ENCODE data around the gene MEIOC.

Gene MEIOC

DNA sequence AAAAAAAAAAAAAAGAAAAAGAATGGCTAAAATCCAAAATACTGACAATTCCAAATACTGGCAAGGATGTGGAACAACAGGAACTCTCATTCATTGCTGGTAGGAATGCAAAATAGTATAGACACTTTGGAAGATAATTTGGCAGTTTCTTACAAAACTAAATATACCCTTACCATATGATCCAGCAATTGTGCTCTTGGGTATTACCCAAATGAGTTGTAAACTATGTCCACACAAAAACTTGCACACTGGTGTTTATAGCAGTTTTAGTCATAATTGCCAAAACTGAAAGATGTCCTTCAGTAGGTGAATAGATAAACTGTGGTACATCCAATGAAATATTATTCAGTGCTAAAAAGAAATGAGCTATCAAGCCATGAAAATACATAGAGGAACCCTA, 8.5 kb upstream of the MEIOC start:
- TF ChIP-seq, protein P1, sequence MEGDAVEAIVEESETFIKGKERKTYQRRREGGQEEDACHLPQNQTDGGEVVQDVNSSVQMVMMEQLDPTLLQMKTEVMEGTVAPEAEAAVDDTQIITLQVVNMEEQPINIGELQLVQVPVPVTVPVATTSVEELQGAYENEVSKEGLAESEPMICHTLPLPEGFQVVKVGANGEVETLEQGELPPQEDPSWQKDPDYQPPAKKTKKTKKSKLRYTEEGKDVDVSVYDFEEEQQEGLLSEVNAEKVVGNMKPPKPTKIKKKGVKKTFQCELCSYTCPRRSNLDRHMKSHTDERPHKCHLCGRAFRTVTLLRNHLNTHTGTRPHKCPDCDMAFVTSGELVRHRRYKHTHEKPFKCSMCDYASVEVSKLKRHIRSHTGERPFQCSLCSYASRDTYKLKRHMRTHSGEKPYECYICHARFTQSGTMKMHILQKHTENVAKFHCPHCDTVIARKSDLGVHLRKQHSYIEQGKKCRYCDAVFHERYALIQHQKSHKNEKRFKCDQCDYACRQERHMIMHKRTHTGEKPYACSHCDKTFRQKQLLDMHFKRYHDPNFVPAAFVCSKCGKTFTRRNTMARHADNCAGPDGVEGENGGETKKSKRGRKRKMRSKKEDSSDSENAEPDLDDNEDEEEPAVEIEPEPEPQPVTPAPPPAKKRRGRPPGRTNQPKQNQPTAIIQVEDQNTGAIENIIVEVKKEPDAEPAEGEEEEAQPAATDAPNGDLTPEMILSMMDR (IDR thresholded peaks at IDR 0.05; ENCODE audit: control insufficient read depth, extremely low read depth, insufficient read depth) = no peak
- no peak for DNase-seq (ENCODE audit: low read depth)
- no peak overlapping the region for H3K4me3 ChIP-seq (ENCODE audit: low read depth, low read length)

DNA sequence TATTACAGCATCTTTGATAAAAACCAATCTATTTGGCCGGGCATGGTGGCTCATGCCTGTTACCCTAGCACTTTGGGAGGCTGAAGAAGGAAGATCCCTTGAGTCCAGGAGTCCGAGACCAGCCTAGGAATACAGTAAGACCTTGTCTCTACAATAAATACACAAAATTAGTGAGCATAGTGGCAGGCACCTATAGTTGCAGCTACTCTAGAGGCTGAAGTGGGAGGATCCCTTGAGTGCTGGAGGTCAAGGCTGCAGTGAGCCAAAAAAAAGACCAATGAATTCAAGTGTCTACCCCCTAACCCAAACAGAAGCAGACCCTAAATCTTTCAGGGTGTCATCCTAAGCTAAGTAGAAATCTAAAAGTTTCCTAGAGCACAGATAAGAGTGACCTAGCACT, 7.3 kb upstream of the MEIOC start:
- no peak for DNase-seq (ENCODE audit: low read depth)
- TF ChIP-seq, protein P1 (IDR thresholded peaks at IDR 0.05; ENCODE audit: control insufficient read depth, extremely low read depth, insufficient read depth) = no peak

DNA sequence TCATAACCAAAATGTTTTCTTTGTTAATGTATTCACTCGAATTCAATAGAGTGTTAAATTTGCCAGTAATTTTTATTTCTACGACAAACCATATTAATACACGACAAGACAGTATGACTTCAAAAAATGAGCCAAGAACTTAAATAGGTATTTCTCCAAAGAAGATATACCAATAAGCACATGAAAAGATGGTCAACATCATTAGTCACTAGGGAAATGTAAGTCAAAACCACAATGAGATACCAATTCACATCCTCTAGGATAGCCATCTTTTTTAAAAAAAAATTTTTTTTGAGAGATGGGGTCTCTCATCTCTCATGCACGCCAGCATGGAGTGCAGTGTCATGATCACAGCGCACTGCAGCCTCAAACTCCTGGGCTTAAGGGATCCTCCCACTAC, 5.0 kb upstream of the MEIOC start:
- TF ChIP-seq, protein P1 (IDR thresholded peaks at IDR 0.05; ENCODE audit: control insufficient read depth, extremely low read depth, insufficient read depth) = no peak
- DNase-seq (ENCODE audit: low read depth) = no peak

More for the DNA sequence above, 7.3 kb upstream of the MEIOC start:
- H3K4me3 ChIP-seq (ENCODE audit: low read depth, low read length) = no peak overlapping the region

DNA sequence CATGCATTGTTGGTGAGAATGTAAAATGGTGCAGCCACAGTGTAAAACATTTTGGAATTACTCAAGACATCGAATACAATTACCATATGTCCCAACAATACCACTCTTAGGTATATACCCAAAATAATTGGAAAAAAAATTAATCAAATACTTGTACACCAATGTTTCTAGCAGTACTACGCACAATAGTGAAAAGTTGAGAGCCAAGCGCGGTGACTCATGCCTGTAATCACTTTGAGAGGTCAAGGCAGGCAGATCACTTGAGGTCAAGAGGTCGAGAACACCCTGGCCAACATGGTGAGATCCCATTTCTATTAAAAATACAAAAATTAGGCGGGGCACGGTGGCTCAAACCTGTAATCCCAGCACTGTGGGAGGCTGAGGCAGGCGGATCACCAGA, 3.5 kb upstream of the MEIOC start:
- no peak overlapping the region for H3K4me3 ChIP-seq (ENCODE audit: low read depth, low read length)
- TF ChIP-seq, protein P1 (IDR thresholded peaks at IDR 0.05; ENCODE audit: control insufficient read depth, extremely low read depth, insufficient read depth) = no peak
- no peak for DNase-seq (ENCODE audit: low read depth)

More for the DNA sequence above, 5.0 kb upstream of the MEIOC start:
- no peak overlapping the region for H3K4me3 ChIP-seq (ENCODE audit: low read depth, low read length)

DNA sequence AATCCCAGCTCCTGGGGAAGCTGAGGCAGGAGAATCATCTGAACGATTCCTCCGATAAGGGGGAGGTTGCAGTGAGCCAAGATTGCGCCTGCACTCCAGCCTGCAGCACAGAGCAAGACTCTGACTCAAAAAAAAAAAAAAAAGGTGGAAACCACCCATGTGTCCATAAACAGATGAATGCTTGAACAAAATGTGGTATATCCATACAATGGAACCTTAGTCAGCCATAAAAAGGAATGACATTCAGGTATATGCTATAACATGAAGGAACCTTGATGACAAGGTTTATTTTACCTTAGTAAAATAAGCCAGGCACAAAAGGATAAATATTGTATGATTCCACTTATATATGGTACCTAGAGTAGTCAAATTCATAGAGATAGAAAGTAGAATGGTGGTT, 2.9 kb upstream of the MEIOC start:
- TF ChIP-seq, protein P1 (IDR thresholded peaks at IDR 0.05; ENCODE audit: control insufficient read depth, extremely low read depth, insufficient read depth) = no peak
- no peak overlapping the region for H3K4me3 ChIP-seq (ENCODE audit: low read depth, low read length)
- DNase-seq (ENCODE audit: low read depth) = no peak

DNA sequence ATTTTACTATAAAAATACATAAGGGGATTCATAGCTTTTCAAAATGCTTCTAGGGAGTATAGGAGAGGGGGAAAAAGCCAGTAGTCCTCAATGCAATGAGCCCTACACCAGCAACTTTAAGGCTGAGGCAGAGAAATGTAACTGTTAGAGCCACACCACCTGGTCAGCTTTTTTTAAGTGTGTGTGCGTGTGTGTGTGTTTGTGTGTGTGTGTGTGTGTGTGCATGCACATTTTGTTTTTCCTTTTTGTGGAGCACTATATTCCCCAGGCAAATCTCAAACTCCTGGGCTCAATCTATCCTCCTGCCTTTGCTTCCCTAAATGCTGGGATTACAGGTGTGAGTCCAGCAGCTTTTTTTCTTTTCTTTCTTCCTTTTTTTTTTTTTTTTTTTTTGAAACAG, 2.3 kb upstream of the MEIOC start:
- DNase-seq (ENCODE audit: low read depth) = no peak
- TF ChIP-seq, protein P1 (IDR thresholded peaks at IDR 0.05; ENCODE audit: control insufficient read depth, extremely low read depth, insufficient read depth) = no peak
- no peak overlapping the region for H3K4me3 ChIP-seq (ENCODE audit: low read depth, low read length)

DNA sequence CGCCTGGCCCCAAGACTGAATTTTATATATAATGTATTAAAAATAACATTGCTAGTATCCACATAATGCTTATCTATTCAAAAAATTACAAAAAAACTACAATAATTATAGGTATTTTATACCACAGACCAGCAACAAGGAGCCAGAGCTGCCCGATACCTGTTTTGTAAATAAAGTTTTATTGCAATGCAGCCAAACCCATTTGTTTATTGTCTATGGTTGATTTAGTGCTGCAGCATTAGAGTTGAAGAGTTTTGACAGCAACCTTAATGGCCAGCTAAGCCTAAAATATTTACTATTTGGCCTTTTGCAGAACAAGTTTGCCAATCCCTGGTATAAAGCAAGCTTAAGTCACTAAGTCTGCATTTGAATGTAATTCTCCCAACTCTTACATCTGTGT, 5.6 kb downstream of the MEIOC start:
- DNase-seq (ENCODE audit: low read depth) = no peak
- TF ChIP-seq, protein P1 (IDR thresholded peaks at IDR 0.05; ENCODE audit: control insufficient read depth, extremely low read depth, insufficient read depth) = no peak
- no peak overlapping the region for H3K4me3 ChIP-seq (ENCODE audit: low read depth, low read length)

All from LNCaP clone FGC (cell line).